ENCODE results near the gene XPNPEP2.

- TF ChIP-seq CTCF (IDR thresholded peaks at IDR 0.05; ENCODE audit: insufficient read depth, low read depth, low read length): no peak
- TF ChIP-seq EZH2 (IDR thresholded peaks at IDR 0.05; ENCODE audit: insufficient read depth, low read length): no peak
Observed at GRCh38 chrX:129738466-129739308, at the start of gene XPNPEP2.
